T1000 (cell line): ENCODE data around the gene PAQR7.
"Not testable (repeated sequence)": the region's sequence is repeated elsewhere in the genome, so short reads cannot be mapped to it uniquely, and the experiment has no call there.

Experiments used
- DNase-seq: peaks from one replicate; lab custom pipeline; 2025; ENCODE audit warnings: mixed read lengths; lab: John Stamatoyannopoulos, UW

The PAQR7 gene

GRCh38 chr1:25845664-25846063 is 29.8 kb downstream of the PAQR7 start:
- no peak for DNase-seq

- DNase-seq: no peak
These were observed 30.8 kb downstream of the PAQR7 start for GRCh38 chr1:25844536-25845337.

GRCh38 chr1:25843483-25843882 is 32.0 kb downstream of the PAQR7 start:
- DNase-seq: no peak

- DNase-seq: not testable (repeated sequence)
These were observed 35.7 kb downstream of the PAQR7 start for GRCh38 chr1:25839808-25840207.

GRCh38 chr1:25837262-25837875 is 38.1 kb downstream of the PAQR7 start:
- DNase-seq: no peak

GRCh38 chr1:25836695-25837094 is 38.8 kb downstream of the PAQR7 start:
- DNase-seq: no peak

GRCh38 chr1:25834894-25835293 is 40.6 kb downstream of the PAQR7 start:
- no peak for DNase-seq

- no peak for DNase-seq
These were observed 42.4 kb downstream of the PAQR7 start for GRCh38 chr1:25833158-25833557.

- no peak for DNase-seq
These were observed 43.0 kb downstream of the PAQR7 start for GRCh38 chr1:25832336-25833037.

GRCh38 chr1:25831569-25832196 is 43.8 kb downstream of the PAQR7 start:
- no peak for DNase-seq

GRCh38 chr1:25829046-25829445 is 46.5 kb downstream of the PAQR7 start:
- DNase-seq: no peak

GRCh38 chr1:25828491-25828890 is 47.0 kb downstream of the PAQR7 start:
- DNase-seq: no peak

GRCh38 chr1:25826571-25826970 is 48.9 kb downstream of the PAQR7 start:
- no peak for DNase-seq

- DNase-seq: no peak
These were observed 49.9 kb downstream of the PAQR7 start for GRCh38 chr1:25825605-25826004.

GRCh38 chr1:25821630-25822091 is 53.8 kb downstream of the PAQR7 start:
- DNase-seq: no peak

GRCh38 chr1:25821112-25821476 is 54.4 kb downstream of the PAQR7 start:
- no peak for DNase-seq

- DNase-seq: peak; percentile 21
These were observed 55.0 kb downstream of the PAQR7 start for GRCh38 chr1:25820247-25821111.

- peak; percentile 78 for DNase-seq
These were observed 55.8 kb downstream of the PAQR7 start, which contains the start of gene MTFR1L for GRCh38 chr1:25819491-25820246. Gene MTFR1L (plus strand): TSS chr1:25819954. CDS start chr1:25823105, 3,151 bp downstream.

- DNase-seq: no peak
These were observed 56.9 kb downstream of the PAQR7 start for GRCh38 chr1:25818569-25818968.

GRCh38 chr1:25817840-25818501 is 57.5 kb downstream of the PAQR7 start:
- no peak for DNase-seq
